A204.1 (cell line): ENCODE results near the gene FBRS.
"Not testable (repeated sequence)": the region's sequence is repeated elsewhere in the genome, so short reads cannot be mapped to it uniquely, and the experiment has no call there.

Experiments
- FAIRE-seq: peaks from 2 replicates; lab custom pipeline; 2012; peaks lifted over from hg19 to GRCh38; lab: Jason Lieb, UNC

The FBRS gene

DNA sequence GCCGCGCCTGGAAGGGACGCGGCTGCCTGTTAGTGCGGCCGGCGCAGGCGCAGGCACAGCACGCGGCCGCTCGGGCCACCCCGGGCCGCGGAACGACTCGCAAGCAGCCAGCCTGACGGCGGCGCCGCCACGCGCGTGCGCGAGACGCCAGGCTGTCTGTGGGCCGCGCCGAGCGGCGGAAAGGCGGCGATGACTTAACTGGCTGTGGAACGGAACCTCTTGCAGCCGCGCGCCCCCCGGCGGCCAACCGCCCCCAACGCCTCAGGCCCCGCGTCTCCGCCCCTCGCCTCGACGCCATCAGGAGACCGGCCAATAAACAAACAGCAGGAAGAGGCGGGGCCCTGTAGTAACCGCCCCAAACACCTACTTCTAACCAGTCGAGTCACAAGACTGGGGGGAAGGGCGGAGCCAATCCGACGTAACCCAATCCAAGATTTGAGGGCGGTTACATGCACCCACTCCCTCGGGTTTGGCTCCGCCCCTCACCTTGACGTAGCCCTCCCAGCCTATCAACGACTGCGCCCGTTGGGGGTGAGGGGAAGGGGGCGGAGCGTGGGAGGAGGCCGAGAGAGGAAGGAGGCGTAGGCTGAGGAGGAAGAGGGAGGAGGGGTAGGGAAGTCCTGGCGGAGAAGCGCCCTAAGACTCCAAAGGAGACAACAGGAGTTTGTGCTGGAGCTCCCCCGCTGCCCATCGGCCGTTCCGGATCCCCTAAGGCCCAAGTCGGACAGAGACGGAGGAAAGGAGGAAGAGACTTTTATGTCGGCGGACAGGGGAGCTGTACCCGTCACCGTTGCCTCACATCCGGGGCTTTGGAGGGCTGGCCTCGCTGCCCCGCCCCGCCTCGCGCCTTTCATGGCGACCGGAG lies at the start of gene FBRS:
TSS of gene FBRS (plus strand) at position 566 of the 865 bp plus-strand sequence. CDS start 1,088 bp downstream, outside the sequence.
- peak; percentile 99 for FAIRE-seq

DNA sequence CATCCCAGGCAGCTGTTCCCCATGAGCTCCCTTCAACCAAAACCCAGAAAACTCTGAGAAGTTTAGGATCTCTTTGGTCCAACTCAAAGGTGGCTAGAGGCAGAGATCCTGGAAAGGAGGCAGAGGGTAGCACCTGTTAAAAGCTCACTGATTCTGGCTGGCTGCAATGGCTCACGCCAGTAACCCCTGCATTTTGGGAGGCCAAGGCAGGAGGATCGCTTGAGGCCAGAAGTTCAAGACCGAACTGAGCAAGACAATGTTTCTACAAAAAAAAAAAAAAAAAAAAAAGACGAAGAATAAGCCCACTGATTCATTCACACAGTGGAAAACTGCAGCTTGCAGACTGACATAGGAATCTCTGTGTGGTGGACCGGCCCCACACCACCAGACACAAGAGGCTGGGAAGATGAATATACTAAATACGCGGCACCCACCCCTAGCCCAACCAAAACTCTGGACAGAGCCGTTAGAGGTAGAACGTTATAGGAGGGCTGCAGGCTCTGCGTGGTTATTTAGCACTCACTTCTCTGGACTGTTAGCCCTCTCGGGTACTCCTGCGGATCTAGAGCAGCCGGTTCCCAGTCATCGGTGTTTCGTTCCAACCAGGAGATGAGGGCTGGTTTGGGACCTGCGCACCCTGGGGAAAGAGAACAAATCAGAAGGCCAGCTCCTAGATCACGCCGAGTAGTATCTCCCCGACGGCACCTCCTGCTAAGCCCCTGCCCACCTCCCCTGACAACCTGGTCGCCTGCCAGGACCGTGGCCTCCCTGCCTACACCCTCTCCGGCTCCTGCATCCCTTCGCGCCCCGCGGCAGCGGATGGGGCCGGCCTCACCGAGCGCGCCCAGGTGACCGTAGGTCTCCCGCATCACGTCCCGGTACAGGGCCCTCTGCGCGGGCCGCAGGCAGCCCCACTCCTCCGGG lies 49.0 kb upstream of the FBRS start:
- no peak for FAIRE-seq

DNA sequence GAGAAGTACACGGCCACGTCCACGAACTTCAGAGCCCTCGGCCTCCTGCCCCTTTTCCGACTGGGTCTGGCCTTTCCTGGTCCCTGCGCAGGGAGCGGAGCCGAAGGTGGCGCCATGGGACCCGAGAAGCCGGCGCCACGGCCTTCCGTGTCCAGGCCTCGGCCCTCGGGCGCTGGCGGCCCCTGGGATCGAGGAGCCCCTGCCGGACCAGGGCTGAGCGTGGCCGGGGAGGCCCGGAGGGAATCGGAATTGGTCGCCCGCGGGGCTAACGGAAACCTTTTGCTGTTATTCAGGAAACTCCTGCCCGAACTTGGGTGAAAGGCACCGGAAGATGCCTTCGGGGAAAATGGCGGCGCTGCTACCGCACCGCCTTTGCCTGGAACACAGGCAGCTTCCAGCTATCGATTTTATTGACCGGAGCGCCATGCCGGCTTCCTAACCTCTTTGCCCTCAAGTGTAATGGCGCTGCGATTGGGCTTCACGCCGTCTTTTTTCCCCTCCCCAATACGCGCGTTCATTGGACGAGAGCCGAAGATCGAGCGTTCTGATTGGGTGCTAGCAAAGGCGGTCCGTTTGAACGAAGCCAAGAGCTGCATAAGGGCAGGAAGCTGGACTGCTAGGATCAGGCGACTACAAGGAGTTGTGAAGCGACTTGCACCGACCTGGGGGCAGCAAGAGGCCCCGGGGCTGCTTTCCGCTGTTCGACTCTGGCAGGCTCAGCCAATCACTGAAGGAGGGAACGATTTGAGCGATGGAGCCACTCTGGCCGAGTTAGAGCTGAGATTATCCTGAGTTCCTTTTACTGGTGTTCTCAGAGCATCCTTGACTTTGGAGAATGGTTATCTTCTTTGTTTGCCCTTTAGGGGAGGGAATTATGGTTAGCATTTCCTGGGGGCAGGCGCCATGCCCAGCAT lies 48.0 kb upstream of the FBRS start, which contains the start of gene ZNF689:
TSS of gene ZNF689 (minus strand) at position 464 of the 914 bp plus-strand sequence. CDS start at position 116, 348 bp downstream.
- FAIRE-seq, result peak; percentile 95

DNA sequence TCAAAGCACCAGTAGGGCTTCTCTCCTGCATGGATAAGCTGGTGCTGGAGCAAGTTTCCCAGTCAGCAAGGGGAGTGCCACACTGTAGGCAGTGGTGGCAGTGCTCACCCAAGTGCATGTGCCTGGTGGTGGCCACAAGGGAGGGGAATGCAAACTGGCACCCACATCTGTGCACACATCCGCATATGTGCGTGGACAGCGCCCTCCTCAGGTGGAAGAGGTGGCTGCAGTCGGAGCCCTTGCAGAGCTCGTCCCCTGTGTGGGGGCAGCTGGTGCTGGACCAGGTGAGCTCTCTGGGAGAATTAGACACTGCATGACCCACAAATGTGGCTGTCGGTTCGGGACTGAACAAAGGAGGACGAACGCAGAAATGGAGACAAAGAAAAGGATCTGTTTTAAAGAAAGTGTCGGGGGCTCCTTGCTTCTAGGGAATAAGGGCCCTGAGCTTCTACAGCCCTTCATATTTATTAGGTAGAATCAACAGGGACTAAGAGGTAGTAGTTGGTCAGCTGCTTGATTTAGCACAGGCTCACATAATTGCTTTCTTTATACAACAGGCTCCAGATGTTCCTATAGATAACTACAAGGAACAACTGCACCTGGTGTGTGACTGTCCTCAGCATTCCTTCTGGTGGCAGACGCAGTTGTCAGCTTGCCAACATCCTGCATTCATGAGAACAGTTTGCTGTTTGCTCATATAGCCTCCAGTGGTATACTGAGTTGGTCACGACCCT lies 42.7 kb upstream of the FBRS start:
- FAIRE-seq, result no peak

DNA sequence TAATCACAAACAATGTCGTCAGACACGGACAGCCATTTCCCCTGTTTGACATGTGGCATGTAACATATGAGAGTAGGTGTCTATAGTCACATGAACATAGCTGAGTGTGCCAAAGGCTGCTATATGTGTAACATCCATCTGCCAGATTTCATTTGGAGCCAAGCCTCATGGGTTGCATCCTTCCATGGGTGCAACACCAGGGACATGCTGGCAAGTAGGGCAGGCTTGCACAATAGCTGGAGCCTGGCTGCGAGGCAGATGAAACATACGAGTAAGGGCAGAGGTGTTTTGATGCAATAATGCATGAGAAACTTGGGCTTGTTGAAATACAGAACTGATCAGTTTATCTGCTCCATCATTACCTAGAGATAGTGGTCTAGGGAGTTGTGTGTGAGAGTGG lies 39.0 kb upstream of the FBRS start:
- no peak for FAIRE-seq

DNA sequence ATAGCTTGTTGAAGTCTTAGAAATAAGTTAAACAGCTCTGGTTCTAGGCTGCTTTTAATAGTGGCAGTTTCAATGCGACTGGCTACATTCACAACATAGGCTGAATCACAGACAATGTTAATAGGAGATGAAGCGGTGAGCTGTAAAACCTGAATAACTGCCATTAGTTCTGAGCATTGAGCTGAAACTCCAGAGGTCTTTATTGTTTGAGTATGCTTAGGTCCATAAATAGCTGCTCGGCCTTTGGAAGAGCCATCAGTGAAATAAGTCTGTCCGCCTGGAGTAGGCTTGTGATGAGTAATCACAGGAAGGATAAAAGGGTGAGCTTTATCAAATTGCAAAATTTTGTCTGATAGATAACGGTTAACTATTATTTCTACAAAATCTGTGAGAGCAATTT lies 38.6 kb upstream of the FBRS start:
- FAIRE-seq, result no peak

DNA sequence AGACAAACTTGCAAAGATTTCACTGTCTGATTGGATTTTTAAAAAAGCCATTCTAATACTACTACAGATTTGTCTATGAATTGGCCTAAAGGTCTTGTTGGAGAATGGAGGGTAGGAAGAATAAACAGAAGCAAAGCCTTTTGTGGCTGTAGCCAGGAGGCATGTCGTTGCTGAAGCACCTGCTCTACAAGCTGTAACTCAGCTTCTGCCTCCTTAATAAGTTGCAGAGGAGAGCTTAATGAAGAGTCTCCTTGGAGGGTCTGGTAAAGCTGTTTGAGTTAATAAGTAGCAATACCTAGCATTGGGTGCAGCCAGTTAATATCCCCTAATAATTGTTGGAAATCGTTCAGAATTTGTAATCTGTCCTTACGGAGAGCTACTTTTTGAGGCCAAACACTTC lies 38.1 kb upstream of the FBRS start:
- no peak for FAIRE-seq

DNA sequence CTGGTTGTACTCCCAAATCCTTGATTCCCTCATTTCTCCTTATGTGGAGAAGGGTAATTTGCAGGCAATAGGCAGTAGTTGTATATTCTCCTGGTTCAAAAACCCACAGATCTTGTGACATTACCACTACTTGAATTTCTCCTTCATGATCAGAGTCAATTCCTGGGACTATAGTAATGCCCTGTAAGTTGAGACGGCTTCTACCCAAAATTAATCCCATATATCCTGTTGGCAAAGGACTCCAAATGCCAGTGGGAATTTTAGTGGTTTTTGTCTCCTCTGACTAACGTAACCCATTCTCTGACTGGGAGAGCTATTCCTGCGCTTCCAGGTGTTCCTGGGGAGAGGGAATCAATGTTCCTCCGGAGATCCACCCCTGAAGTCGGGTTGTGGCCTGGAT lies 36.5 kb upstream of the FBRS start:
- FAIRE-seq, result no peak

DNA sequence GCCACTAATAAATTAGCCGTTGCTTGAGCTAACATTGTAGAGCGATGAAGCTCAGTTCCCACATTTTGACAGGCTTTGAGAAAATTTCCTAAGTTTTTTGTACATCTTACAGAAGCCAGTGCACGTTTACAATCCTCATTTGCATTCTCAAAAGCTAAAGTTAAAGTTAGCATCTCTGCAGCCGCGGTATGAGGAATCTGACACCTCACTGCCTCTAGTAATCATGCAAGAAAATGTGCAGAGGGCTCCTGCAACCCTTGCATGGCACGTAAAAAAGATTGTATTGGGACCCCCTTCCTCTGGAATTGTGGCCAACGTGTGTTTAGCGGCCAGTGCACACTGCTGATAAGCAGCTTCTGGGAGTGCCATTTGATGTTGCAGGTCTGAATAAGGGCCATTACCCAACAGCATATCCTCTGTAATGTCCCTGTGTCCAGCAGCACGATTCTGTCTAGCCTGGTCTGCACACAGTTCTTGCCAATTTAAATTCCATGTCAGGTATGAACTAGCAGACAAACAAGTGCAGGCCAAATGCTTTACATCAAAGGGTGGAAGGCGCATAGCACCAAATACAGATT lies 35.7 kb upstream of the FBRS start:
- no peak for FAIRE-seq

DNA sequence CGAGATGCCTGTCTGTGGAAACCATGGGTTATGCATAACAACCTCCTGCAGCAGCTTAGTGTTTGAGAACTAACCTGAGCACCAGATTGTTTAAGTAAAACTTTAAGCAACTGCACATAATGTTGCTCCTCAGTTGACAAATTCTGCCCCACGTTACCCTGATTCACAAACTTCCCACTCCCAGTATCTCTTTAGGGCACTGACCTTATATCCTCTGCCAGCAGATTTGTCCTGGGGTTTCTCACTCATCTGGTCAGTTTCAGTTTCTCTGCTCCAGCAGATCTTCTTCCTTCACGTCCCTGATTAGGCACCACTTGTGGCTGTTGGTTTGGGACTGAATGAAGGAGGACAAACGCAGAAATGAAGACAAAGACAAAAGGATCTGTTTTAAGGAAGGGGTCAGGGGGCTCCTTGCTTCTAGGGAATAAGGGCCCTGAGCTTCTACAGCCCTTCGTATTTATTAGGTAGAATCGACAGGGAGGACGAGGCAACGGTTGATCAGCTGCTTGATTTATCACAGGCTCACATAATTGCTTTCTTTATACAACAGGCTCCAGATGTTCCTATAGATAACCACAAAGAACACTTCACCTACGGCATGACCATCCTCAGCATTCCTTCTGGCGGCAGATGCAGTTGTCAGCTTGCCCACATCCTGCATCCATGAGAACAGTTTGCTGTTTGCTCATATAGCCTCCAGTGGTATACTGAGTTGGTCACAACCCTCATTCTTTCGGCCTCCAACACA lies 34.5 kb upstream of the FBRS start:
- no peak for FAIRE-seq

DNA sequence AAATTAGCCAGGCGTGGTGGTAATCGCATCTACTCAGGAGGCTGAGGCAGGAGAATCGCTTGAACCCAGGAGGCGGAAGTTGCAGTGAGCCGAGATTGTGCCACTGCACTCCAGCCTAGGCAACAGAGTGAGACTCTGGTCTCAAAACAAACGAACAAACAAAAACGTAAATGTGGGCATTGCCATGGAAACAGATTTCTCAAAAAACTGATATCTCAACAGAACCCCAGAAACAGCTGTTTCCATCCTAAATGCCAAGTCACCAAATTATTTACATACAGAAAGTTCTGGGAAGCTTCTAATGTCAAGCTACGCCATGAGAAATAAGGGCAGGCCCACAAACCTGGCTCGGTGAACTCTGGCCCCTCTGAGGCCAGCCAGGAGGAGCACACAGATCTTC lies 32.0 kb upstream of the FBRS start:
- no peak for FAIRE-seq

DNA sequence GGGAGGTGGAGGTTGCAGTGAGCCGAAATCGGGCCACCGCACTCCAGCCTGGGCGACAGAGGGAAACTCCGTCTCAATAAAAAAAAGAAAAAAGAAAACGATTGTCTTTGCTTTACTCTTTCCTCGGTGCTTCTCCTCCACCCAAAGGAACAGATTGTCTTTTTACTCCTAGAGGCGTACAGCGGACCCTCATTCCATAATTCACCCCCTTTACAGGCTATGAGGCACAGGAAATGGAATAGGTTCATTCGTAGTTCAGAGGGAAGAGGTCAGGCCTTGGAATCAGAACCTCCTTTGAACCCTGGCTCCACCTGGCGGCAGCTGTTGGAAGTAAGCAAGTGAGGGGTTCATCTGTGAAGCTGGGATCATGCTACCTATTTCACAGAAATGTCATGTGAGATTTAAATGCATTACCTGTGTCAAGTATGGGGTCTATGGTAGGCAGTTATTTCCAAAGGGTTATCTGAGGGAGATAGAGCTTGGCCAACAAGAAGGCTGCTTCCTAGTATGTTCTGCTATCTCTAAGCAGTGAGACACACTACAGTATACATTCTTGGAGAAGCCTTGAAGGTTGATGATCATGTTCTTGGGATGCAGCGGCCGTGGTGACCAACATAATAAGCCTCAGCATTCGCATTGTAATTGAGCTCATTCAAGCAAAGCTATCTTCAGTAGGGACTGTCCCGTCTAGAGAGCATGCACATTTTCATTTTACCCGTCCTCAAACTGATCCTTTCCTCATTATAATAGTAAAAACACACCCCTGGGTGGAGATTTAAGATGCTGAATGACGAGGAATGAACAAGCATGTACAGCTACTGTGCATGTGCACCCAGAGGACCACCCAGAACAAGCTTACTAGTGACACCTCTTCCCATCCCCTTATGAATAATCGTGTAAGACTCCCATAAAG lies 29.3 kb upstream of the FBRS start:
- FAIRE-seq, result peak; percentile 62

DNA sequence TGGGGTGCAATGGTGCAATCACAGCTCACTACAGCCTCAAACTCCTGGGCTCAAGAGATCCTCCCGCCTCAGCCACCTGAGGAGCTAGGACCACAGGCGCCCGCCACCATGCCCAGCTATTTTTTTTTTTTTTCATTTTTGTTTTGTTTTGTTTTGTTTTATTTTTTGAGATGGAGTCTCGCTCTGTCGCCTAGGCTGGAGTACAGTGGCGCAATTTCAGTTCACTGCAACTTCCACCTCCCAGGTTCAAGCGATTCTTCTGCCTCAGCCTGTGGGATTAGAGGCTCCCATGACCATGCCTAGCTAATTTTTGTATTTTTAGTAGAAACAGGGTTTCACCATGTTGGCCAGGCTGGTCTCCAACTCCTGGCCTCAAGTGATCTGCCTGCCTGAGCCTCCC lies 25.8 kb upstream of the FBRS start:
- FAIRE-seq, result not testable (repeated sequence)

DNA sequence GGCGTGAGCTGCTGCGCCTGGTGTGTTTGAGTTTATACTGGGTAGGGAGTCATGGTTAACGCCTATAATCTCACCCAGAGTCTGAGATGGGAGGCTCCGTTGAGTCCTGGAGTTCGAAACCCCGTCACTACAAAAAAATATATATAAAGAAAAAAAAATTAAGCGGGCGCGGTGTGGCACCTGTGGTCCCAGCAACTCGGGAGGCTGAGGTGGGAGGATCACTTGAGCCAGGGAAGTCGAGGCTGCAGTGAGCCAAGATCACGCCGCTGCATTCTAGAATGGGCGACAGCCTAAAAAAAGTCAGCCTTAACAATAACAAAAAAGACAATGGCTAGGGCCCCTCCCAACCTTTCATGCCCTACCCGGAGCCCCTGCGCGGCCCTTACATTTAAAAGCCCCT lies 24.7 kb upstream of the FBRS start:
- FAIRE-seq, result no peak

DNA sequence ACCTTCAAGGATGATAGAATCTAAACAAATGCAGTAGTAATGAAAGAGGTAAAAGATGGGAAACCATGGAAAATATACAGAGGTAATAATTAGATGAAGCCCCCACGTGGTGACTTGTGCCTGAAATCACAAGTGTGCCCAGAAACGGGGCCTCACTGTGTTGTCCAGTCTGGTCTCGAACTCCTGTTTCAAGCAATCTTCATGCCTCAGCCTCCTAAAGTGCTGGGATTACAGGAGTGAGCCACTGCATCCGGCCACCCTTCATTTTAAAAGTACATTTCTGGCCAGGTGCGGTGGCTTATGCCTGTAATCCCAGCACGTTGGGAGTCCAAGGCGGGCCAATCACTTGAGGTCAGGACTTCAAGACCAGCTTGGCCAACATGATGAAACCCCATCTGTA lies 21.6 kb upstream of the FBRS start:
- no peak for FAIRE-seq

DNA sequence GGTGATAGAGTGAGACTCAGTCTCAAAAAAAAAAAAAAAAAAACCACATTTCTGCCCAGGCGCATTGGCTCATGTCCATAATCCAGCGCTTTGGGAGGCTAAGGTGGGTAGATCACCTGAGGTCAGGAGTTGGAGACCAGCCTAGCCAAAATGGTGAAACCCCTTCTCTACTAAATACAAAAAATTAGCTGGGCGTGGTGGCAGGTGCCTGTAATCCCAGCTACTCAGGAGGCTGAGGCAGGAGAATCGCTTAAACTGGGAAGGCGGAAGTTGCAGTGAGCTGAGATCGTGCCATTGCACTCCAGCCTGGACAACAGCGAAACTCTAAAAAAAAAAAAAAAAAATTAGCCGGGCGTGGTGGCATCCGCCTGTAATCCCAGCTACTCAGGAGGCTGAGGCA lies 21.1 kb upstream of the FBRS start:
- not testable (repeated sequence) for FAIRE-seq

DNA sequence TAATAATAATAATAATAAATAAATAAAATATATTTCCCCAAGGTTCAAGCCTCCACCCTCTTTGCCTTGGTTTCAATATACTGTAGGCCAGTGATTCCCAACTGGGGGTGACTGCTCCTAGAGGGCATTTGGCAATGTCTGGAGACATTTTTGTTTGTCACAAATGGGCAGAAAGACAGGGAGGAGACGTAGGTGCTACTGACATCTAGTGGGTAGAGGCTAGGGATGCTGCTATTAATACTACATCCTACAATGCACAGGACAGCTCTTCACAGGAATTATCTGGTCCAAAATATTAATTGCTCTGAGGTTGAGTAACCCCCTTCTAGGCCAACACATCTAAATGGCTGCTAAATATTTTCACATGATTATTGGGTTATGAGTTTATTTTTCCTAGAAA lies 20.3 kb upstream of the FBRS start:
- FAIRE-seq, result no peak

DNA sequence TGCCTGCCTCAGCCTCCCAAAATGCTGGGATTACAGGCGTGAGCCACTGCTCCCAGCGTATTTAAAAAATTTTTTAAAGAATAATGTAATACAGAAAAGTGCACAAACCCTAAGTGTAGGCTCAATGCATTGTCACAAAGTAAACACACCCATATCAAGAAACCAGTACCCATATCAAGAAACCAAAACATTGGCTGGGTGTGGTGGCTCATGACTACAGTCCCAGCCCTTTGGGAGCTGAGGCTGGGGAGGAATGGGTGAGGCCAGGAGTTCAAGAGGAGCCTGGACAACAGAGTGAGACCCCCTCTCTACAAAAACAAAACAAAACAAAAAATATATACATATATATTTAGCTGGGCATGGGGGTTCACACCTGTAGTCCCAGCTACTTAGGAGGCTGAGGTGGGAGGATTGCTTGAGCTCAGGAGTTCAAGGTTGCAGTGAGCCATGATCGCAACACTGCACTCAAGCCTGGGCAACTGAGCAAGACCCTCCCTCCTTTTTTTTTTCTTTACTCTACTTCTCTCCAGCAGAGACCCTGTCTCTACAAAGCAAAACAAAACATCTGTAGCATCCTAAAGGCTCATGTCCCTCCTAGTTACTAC lies 16.8 kb upstream of the FBRS start:
- no peak for FAIRE-seq
